WTC11 (cell line): ENCODE results near the gene GPR149. TPM values are rescaled to one million over a fixed set of nuclear protein-coding genes. Genes with fewer than 3 reads are reported as not detected.
A peak's percentile ranks its signal among the peaks of the same experiment; 100 is the strongest.

Experiments used
- ATAC-seq: fragments of 200-7000 bp; cut with Tn5 transposase; 2 replicates; pipeline ENCODE4 v1.10.0; 2021; ENCODE audit warnings: mild to moderate bottlenecking, moderate library complexity
- CTCF ChIA-PET: fragments of 300-600 bp; sonication (Branson Sonifier 250); formaldehyde crosslinking; loops from one replicate; lab custom pipeline; 2021; ENCODE audit warnings: antibody characterized with exemption; lab: Charles Lee
- POLR2A ChIA-PET: fragments of 350-600 bp; sonication (Branson Sonifier 250); formaldehyde crosslinking; loops from one replicate; lab custom pipeline; 2021; ENCODE audit warnings: antibody characterized with exemption; lab: Charles Lee
- DNase-seq: peaks from one replicate; pipeline ENCODE4 v3.0.0; 2021; ENCODE audit warnings: low spot score
- H3K27ac Mint-ChIP-seq: 2 replicates; pipeline ENCODE4 v1.8.0; 2021; ENCODE audit warnings: mixed read lengths
- H3K27me3 Mint-ChIP-seq: 2 replicates; pipeline ENCODE4 v1.8.0; 2021; ENCODE audit warnings: low read depth, mild to moderate bottlenecking, moderate library complexity, mixed read lengths
- H3K36me3 Mint-ChIP-seq: 2 replicates; pipeline ENCODE4 v1.8.0; 2021; ENCODE audit warnings: mixed read lengths
- H3K4me1 Mint-ChIP-seq: 2 replicates; pipeline ENCODE4 v1.8.0; 2022; ENCODE audit warnings: mixed read lengths
- H3K4me3 Mint-ChIP-seq: 2 replicates; pipeline ENCODE4 v1.8.0; 2021; ENCODE audit warnings: mild to moderate bottlenecking, moderate library complexity, mixed read lengths
- H3K9me3 Mint-ChIP-seq: 2 replicates; pipeline ENCODE4 v1.8.0; 2021; ENCODE audit warnings: mixed read lengths
- AR ChIP-seq: fragments of 250-450 bp; sonication (Bioruptor Pico); IDR thresholded peaks from 2 replicates; pipeline ENCODE4 v1.9.0; 2021; ENCODE audit warnings: mild to moderate bottlenecking
- EMX1 ChIP-seq: fragments of 250-450 bp; sonication (Bioruptor Pico); IDR thresholded peaks from 2 replicates; pipeline ENCODE4 v1.8.0; 2021; ENCODE audit warnings: mild to moderate bottlenecking
- ESRRA ChIP-seq: sonication (generic); formaldehyde crosslinking; IDR thresholded peaks from 2 replicates; pipeline ENCODE4 v1.8.1; 2022; ENCODE audit warnings: mild to moderate bottlenecking, missing genetic modification reagents, borderline replicate concordance
- ETV6 ChIP-seq: sonication (generic); formaldehyde crosslinking; IDR thresholded peaks from 2 replicates; pipeline ENCODE4 v1.8.1; 2022; ENCODE audit warnings: mild to moderate bottlenecking, missing genetic modification reagents
- FOXJ3 ChIP-seq: sonication (generic); formaldehyde crosslinking; IDR thresholded peaks from 2 replicates; pipeline ENCODE4 v1.9.0; 2021; ENCODE audit warnings: missing genetic modification reagents, mild to moderate bottlenecking, borderline replicate concordance
- GTF2I ChIP-seq: fragments of 250-450 bp; sonication (Bioruptor Pico); conservative IDR thresholded peaks from 2 replicates; pipeline ENCODE4 v1.4.0; 2021; ENCODE audit warnings: mild to moderate bottlenecking
- HMGA2 ChIP-seq: fragments of 250-450 bp; sonication (Bioruptor Pico); IDR thresholded peaks from 2 replicates; pipeline ENCODE4 v1.4.0; 2021; ENCODE audit warnings: mild to moderate bottlenecking, moderate library complexity
- HMGXB4 ChIP-seq: sonication (generic); formaldehyde crosslinking; IDR thresholded peaks from 2 replicates; pipeline ENCODE4 v1.8.1; 2023; ENCODE audit warnings: mild to moderate bottlenecking, moderate library complexity, missing genetic modification reagents
- JUN ChIP-seq: sonication (generic); formaldehyde crosslinking; IDR thresholded peaks from 2 replicates; pipeline ENCODE4 v1.8.0; 2023; ENCODE audit warnings: mild to moderate bottlenecking, missing genetic modification reagents
- NFYB ChIP-seq: sonication (generic); formaldehyde crosslinking; conservative IDR thresholded peaks from 2 replicates; pipeline ENCODE4 v1.8.0; 2022; ENCODE audit warnings: low read depth, missing genetic modification reagents
- NR1H2 ChIP-seq: sonication (generic); formaldehyde crosslinking; IDR thresholded peaks from 2 replicates; pipeline ENCODE4 v1.9.0; 2021; ENCODE audit warnings: mild to moderate bottlenecking, moderate library complexity, missing genetic modification reagents
- OVOL2 ChIP-seq: fragments of 250-450 bp; sonication (Bioruptor Pico); IDR thresholded peaks from 2 replicates; pipeline ENCODE4 v1.9.0; 2021; ENCODE audit warnings: mild to moderate bottlenecking, borderline replicate concordance
- PRRX2 ChIP-seq: fragments of 250-450 bp; sonication (Bioruptor Pico); IDR thresholded peaks from 2 replicates; pipeline ENCODE4 v1.8.0; 2021; ENCODE audit warnings: mild to moderate bottlenecking
- RORB ChIP-seq: fragments of 250-450 bp; sonication (Bioruptor Pico); IDR thresholded peaks from 2 replicates; pipeline ENCODE4 v1.9.0; 2021; ENCODE audit warnings: mild to moderate bottlenecking
- SMAD3 ChIP-seq: sonication (generic); formaldehyde crosslinking; IDR thresholded peaks from 2 replicates; pipeline ENCODE4 v1.8.0; 2022; ENCODE audit warnings: missing genetic modification reagents, mild to moderate bottlenecking, borderline replicate concordance
- SP1 ChIP-seq: sonication (generic); formaldehyde crosslinking; conservative IDR thresholded peaks from 2 replicates; pipeline ENCODE4 v1.8.1; 2022; ENCODE audit warnings: missing genetic modification reagents
- ZBTB43 ChIP-seq: sonication (generic); formaldehyde crosslinking; IDR thresholded peaks from 2 replicates; pipeline ENCODE4 v1.8.1; 2023; ENCODE audit warnings: mild to moderate bottlenecking, missing genetic modification reagents
- ZNF121 ChIP-seq: sonication (generic); formaldehyde crosslinking; IDR thresholded peaks from 2 replicates; pipeline ENCODE4 v1.8.0; 2023; ENCODE audit warnings: missing genetic modification reagents
- ZNF232 ChIP-seq: sonication (generic); formaldehyde crosslinking; IDR thresholded peaks from 2 replicates; pipeline ENCODE4 v1.8.0; 2022; ENCODE audit warnings: mild to moderate bottlenecking, missing genetic modification reagents
- ZNF416 ChIP-seq: fragments of 250-450 bp; sonication (Bioruptor Pico); IDR thresholded peaks from 2 replicates; pipeline ENCODE4 v1.9.0; 2021; ENCODE audit warnings: mild to moderate bottlenecking, inconsistent platforms
- ZNF425 ChIP-seq: fragments of 250-450 bp; sonication (Bioruptor Pico); conservative IDR thresholded peaks from 2 replicates; pipeline ENCODE4 v1.9.0; 2021; ENCODE audit warnings: mild to moderate bottlenecking
- ZNF512 ChIP-seq: sonication (generic); formaldehyde crosslinking; IDR thresholded peaks from 2 replicates; pipeline ENCODE4 v1.8.1; 2022; ENCODE audit warnings: missing genetic modification reagents, borderline replicate concordance
- ZNF671 ChIP-seq: fragments of 250-450 bp; sonication (Bioruptor Pico); IDR thresholded peaks from 2 replicates; pipeline ENCODE4 v1.8.0; 2021; ENCODE audit warnings: mild to moderate bottlenecking
- ZSCAN18 ChIP-seq: fragments of 250-450 bp; sonication (Bioruptor Pico); IDR thresholded peaks from 2 replicates; pipeline ENCODE4 v2.1.2; 2022; ENCODE audit warnings: mild to moderate bottlenecking, moderate library complexity
- total RNA-seq: library from RNA; stranded (reverse); gene quantifications from 3 replicates; pipeline ENCODE4 v1.2.3, GENCODE V29; 2021

Gene GPR149
- total RNA-seq, 1 experiment from 2014 or later: not detected

GRCh38 chr3:154398084-154398967, 31.7 kb downstream of the GPR149 start:
- TF ChIP-seq EMX1 (CRISPR knock-in tag) (no peak), ETV6 (no peak), ZNF671 (CRISPR knock-in tag) (no peak), NR1H2 (CRISPR knock-in tag) (no peak), FOXJ3 (CRISPR knock-in tag) (no peak), ZBTB43 (CRISPR knock-in tag) (no peak), RORB (CRISPR knock-in tag) (no peak), ZNF425 (CRISPR knock-in tag) (no peak), OVOL2 (CRISPR knock-in tag) (no peak)
- ATAC-seq: no peak
- POLR2A ChIA-PET: no interaction called here

GRCh38 chr3:154389861-154390260, 40.1 kb downstream of the GPR149 start:
- Mint-ChIP-seq H3K27me3 (peaks cover 1% of the 10 kb centered on the region; the same call in 1 of the 2 replicates), H3K4me1 (no peaks in the 10 kb centered on the region), H3K27ac (no peak overlapping the region), H3K4me3 (no peak overlapping the region), H3K36me3 (no peaks in the 10 kb centered on the region), H3K9me3 (no peaks in the 10 kb centered on the region)
- DNase-seq: no peak
- no peak for TF ChIP-seq JUN (CRISPR knock-in tag)
- TF ChIP-seq GTF2I (CRISPR knock-in tag): no peak
- TF ChIP-seq NFYB (CRISPR knock-in tag): no peak
- TF ChIP-seq HMGA2 (CRISPR knock-in tag): no peak
- no peak for TF ChIP-seq FOXJ3 (CRISPR knock-in tag)
- no peak for TF ChIP-seq PRRX2 (CRISPR knock-in tag)
- TF ChIP-seq ZNF232 (CRISPR knock-in tag): no peak
- TF ChIP-seq ZNF512: no peak
- TF ChIP-seq SMAD3 (CRISPR knock-in tag): no peak
- TF ChIP-seq SP1 (CRISPR knock-in tag): no peak
- no peak for TF ChIP-seq ZSCAN18 (CRISPR knock-in tag)
- TF ChIP-seq HMGXB4 (CRISPR knock-in tag): no peak
- TF ChIP-seq AR (CRISPR knock-in tag): no peak
- no peak for TF ChIP-seq ESRRA (CRISPR knock-in tag)
- no peak for TF ChIP-seq ZNF416 (CRISPR knock-in tag)
- TF ChIP-seq ZNF121 (CRISPR knock-in tag): no peak
- ChIA-PET CTCF (no interaction called here), POLR2A (no interaction called here)
- no peak for ATAC-seq

More at GRCh38 chr3:154398084-154398967, 31.7 kb downstream of the GPR149 start:
- CTCF ChIA-PET: no interaction called here
- 0 out of 2 replicates have a peak overlapping the region, but pooled peaks have one; percentile 0 for H3K4me3 Mint-ChIP-seq
- no peaks in the 10 kb centered on the region for H3K27me3 Mint-ChIP-seq
- no peaks in the 10 kb centered on the region for H3K9me3 Mint-ChIP-seq
- peak overlapping the region; percentile 78 for H3K27ac Mint-ChIP-seq
- no peak for DNase-seq
- H3K4me1 Mint-ChIP-seq: peaks cover 18% of the 10 kb centered on the region
- no peaks in the 10 kb centered on the region for H3K36me3 Mint-ChIP-seq
